Heart left ventricle (tissue), 13 donors: Measurements from ENCODE around the gene SRI.
"Not testable (repeated sequence)": the region's sequence is repeated elsewhere in the genome, so short reads cannot be mapped to it uniquely, and the experiment has no call there.

Source experiments
- POLR2A ChIP-seq, 2 donors: fragments of 450-650 bp; IDR thresholded peaks; one replicate each; pipeline ENCODE4 v1.6.1; 2017; ENCODE audit warnings: antibody characterized with exemption in 2 of 2, mild to moderate bottlenecking in 2 of 2, moderate library complexity in 2 of 2
- TF ChIP-seq, protein P1 (sequence below), 12 donors: fragments of 200-600 bp; sonication (generic) in 4 of 12; IDR thresholded peaks; one replicate each; pipeline versions ENCODE4 v1.5.0 to v1.8.0; 2018 to 2022; ENCODE audit warnings: antibody characterized with exemption in 12 of 12, mild to moderate bottlenecking in 5 of 12
- donor health status: ischemic (EF 13 %, LVEDD 7.1; RV severe dilation, severe dysfunction).
- donor health status: DM: no; HTN: yes; CAD: no.
- donor health status: DM: no; HTN: no; CAD: no.
- donor health status: ischemic (EF 25% LVEDD 6.9; RV normal size, moderate dysfunction).
- donor health status: ischemic (EF 25% LVEDD 5.7; RV mildly dilated, moderate dysfunction).
- donor health status: ischemic (EF 35%, LVEDD 5.7; RV mildly dilated, moderate dysfunction).
- donor health status: nonischemic (EF 11% LVEDD 7.7; RV severe dilation, severe dysfunction).
- donor health status: DM: yes; HTN: yes; CAD: no.
- donor health status: PGD.
- donor health status: ischemic (EF 29% LVEDD 5.4; RV normal size, mild dysfunction).
- donor health status: nonischemic (EF 23%, LVEDD 6.1; RV moderate dilation, normal function).

DNA sequence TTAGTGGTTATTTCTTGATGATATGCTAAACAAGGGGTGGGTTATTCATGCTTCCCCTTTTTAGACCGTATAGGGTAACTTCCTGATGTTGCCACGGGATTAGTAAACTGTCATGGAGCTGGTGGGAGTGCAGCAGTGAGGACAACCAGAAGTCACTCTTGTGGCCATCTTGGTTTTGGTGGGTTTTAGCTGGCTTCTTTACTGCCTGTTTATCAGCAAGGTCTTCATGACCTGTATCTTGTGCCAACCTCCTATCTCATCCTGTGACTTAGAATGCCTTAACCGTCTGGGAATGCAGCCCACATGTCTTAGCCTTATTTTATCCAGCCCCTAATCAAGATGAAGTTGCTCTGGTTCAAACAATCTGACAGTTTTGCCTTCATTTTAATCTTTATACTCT, 45.1 kb upstream of the SRI start:
- TF ChIP-seq, protein P1, sequence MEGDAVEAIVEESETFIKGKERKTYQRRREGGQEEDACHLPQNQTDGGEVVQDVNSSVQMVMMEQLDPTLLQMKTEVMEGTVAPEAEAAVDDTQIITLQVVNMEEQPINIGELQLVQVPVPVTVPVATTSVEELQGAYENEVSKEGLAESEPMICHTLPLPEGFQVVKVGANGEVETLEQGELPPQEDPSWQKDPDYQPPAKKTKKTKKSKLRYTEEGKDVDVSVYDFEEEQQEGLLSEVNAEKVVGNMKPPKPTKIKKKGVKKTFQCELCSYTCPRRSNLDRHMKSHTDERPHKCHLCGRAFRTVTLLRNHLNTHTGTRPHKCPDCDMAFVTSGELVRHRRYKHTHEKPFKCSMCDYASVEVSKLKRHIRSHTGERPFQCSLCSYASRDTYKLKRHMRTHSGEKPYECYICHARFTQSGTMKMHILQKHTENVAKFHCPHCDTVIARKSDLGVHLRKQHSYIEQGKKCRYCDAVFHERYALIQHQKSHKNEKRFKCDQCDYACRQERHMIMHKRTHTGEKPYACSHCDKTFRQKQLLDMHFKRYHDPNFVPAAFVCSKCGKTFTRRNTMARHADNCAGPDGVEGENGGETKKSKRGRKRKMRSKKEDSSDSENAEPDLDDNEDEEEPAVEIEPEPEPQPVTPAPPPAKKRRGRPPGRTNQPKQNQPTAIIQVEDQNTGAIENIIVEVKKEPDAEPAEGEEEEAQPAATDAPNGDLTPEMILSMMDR (IDR thresholded peaks at IDR 0.05), result not testable (repeated sequence)
- TF ChIP-seq POLR2A (IDR thresholded peaks at IDR 0.05), result not testable (repeated sequence)
